K562 (cell line): ENCODE data around the gene HFE.

Experiments
- BRD4 ChIP-seq: fragments of 200-600 bp; sonication (generic); IDR thresholded peaks from 2 replicates; pipeline ENCODE4 v1.6.1; 2017; ENCODE audit warnings: inconsistent platforms
- CTCF ChIP-seq, 3 experiments: IDR thresholded peaks in 2 of 3; conservative IDR thresholded peaks in 1 of 3; 2 replicates each; pipeline ENCODE4 v1.5.1; 2011 to 2012; ENCODE audit warnings: low read length in 3 of 3, mild to moderate bottlenecking in 3 of 3, control low read depth in 2 of 3, improper control_type of control experiment in 1 of 3, inconsistent platforms in 1 of 3, low read depth in 1 of 3, mixed read lengths in 1 of 3, moderate library complexity in 1 of 3; ENCODE audit not compliant: insufficient read depth in 2 of 3
- POLR2A ChIP-seq: fragments of 450-650 bp; conservative IDR thresholded peaks from 2 replicates; pipeline ENCODE4 v1.6.1; 2016
- ZNF407 ChIP-seq: fragments of 450-650 bp; IDR thresholded peaks from 2 replicates; pipeline ENCODE4 v1.6.1; 2016; ENCODE audit warnings: low read depth

- TF ChIP-seq CTCF (IDR thresholded peaks at IDR 0.05 in 2 of 3, conservative IDR thresholded peaks at IDR 0.05 in 1 of 3; ENCODE audit: insufficient read depth in 2 of 3, low read depth in 1 of 3, low read length in 3 of 3) (no peak), BRD4 (no peak), POLR2A (peak; percentile 57), ZNF407 (no peak)
Observed at GRCh38 chr6:26140254-26140966, 53.2 kb downstream of the HFE start.
